Astrocyte of the cerebellum (primary cell): ENCODE results near the gene PARL.

ENCODE experiments used
- DNase-seq: peaks from one replicate; pipeline ENCODE4 v3.0.0-alpha.2; 2011; ENCODE audit warnings: low read depth
- H3K4me3 ChIP-seq: 2 replicates; pipeline ENCODE4 v1.5.1; 2011; ENCODE audit warnings: mild to moderate bottlenecking, low read depth, low read length, moderate library complexity
- CTCF ChIP-seq: IDR thresholded peaks from 2 replicates; pipeline ENCODE4 v1.5.1; 2012; ENCODE audit warnings: low read length, low read depth, moderate library complexity, mild to moderate bottlenecking; ENCODE audit errors: missing control alignments
- in situ Hi-C: cut with HindIII; loops from 2 replicates; pipeline ENCODE4 v1.10.0; 2017; ENCODE audit warnings: low sequenced_read_pairs

Gene PARL

GRCh38 chr3:183845608-183846288, 38.9 kb downstream of the PARL start:
- H3K4me3 ChIP-seq = no peak overlapping the region
- no peak for DNase-seq
- in situ Hi-C loops = no loop called here
- TF ChIP-seq CTCF = no peak

GRCh38 chr3:183845090-183845489, 39.6 kb downstream of the PARL start:
- in situ Hi-C loops = no loop called here
- TF ChIP-seq CTCF = no peak
- no peak overlapping the region for H3K4me3 ChIP-seq
- no peak for DNase-seq

- no peak overlapping the region for H3K4me3 ChIP-seq
- no peak for TF ChIP-seq CTCF
- peak; percentile 45 for DNase-seq
- in situ Hi-C loops = no loop called here
These were observed 40.1 kb downstream of the PARL start for GRCh38 chr3:183844606-183845005.

GRCh38 chr3:183839751-183840150, 44.9 kb downstream of the PARL start:
- H3K4me3 ChIP-seq = no peak overlapping the region

GRCh38 chr3:183837894-183838293, 46.8 kb downstream of the PARL start:
- H3K4me3 ChIP-seq = no peak overlapping the region
- in situ Hi-C loops = no loop called here
- TF ChIP-seq CTCF = no peak
- no peak for DNase-seq

More at GRCh38 chr3:183839751-183840150, 44.9 kb downstream of the PARL start:
- TF ChIP-seq CTCF = no peak
- in situ Hi-C loops = no loop called here
- no peak for DNase-seq

- no peak for TF ChIP-seq CTCF
- no peak for DNase-seq
- in situ Hi-C loops = no loop called here
- no peak overlapping the region for H3K4me3 ChIP-seq
These were observed 47.3 kb downstream of the PARL start for GRCh38 chr3:183837390-183837789.
